ENCODE data around the gene ARHGAP1.

- TF ChIP-seq CTCF (IDR thresholded peaks at IDR 0.05) (no peak), POLR2A (IDR thresholded peaks at IDR 0.05) (no peak)
These were observed 56.9 kb downstream of the ARHGAP1 start for GRCh38 chr11:46643531-46643930.

Measured in thyroid gland (tissue), 4 donors.